HG03175 (cell line): ENCODE data around the gene LRTM1.

Experiments used
- ATAC-seq: cut with Tn5 transposase; IDR thresholded peaks from one replicate; pipeline ENCODE4 v1.9.1; 2021; ENCODE audit warnings: mild to moderate bottlenecking, moderate library complexity; ENCODE audit not compliant: unreplicated experiment

Gene LRTM1

GRCh38 chr3:54941690-54942362 lies 14.0 kb upstream of the LRTM1 start:
- no peak for ATAC-seq

GRCh38 chr3:54940971-54941370 lies 13.1 kb upstream of the LRTM1 start:
- ATAC-seq = no peak

GRCh38 chr3:54939557-54940300 lies 11.9 kb upstream of the LRTM1 start:
- ATAC-seq = no peak

GRCh38 chr3:54936561-54936960 lies 8.7 kb upstream of the LRTM1 start:
- no peak for ATAC-seq

GRCh38 chr3:54935869-54936268 lies 8.0 kb upstream of the LRTM1 start:
- no peak for ATAC-seq

GRCh38 chr3:54932606-54933005 lies 4.7 kb upstream of the LRTM1 start:
- no peak for ATAC-seq

GRCh38 chr3:54931182-54931581 lies 3.3 kb upstream of the LRTM1 start:
- no peak for ATAC-seq

- no peak for ATAC-seq
Measured at GRCh38 chr3:54918516-54918915, 9.3 kb downstream of the LRTM1 start.

- no peak for ATAC-seq
Measured at GRCh38 chr3:54917862-54918261, 10.0 kb downstream of the LRTM1 start.

GRCh38 chr3:54917174-54917573 lies 10.7 kb downstream of the LRTM1 start:
- ATAC-seq = no peak

- no peak for ATAC-seq
Measured at GRCh38 chr3:54916732-54917131, 11.1 kb downstream of the LRTM1 start.

- ATAC-seq = no peak
Measured at GRCh38 chr3:54915976-54916375, 11.9 kb downstream of the LRTM1 start.

GRCh38 chr3:54915181-54915580 lies 12.7 kb downstream of the LRTM1 start:
- no peak for ATAC-seq

GRCh38 chr3:54914180-54914579 lies 13.7 kb downstream of the LRTM1 start:
- no peak for ATAC-seq

- no peak for ATAC-seq
Measured at GRCh38 chr3:54909191-54909590, 18.7 kb downstream of the LRTM1 start.

- no peak for ATAC-seq
Measured at GRCh38 chr3:54906763-54907162, 21.1 kb downstream of the LRTM1 start.

- no peak for ATAC-seq
Measured at GRCh38 chr3:54905920-54906319, 21.9 kb downstream of the LRTM1 start.

- ATAC-seq = no peak
Measured at GRCh38 chr3:54905261-54905888, 22.5 kb downstream of the LRTM1 start.

- no peak for ATAC-seq
Measured at GRCh38 chr3:54901906-54902685, 25.8 kb downstream of the LRTM1 start.

- no peak for ATAC-seq
Measured at GRCh38 chr3:54900838-54901591, 26.8 kb downstream of the LRTM1 start.

- ATAC-seq = no peak
Measured at GRCh38 chr3:54899273-54899672, 28.6 kb downstream of the LRTM1 start.
